GM10248 (cell line): ENCODE results near the gene NFIB.

Experiments
- CTCF ChIA-PET: fragments of 300-600 bp; sonication (Branson Sonifier 250); formaldehyde crosslinking; extraction: SDS; loops from one replicate; lab custom pipeline; 2021; ENCODE audit warnings: antibody characterized with exemption; lab: Yijun Ruan, JAX
- POLR2A ChIA-PET: fragments of 350-650 bp; sonication (Branson Sonifier 250); formaldehyde crosslinking; extraction: SDS; loops from one replicate; lab custom pipeline; 2020; ENCODE audit warnings: antibody characterized with exemption; lab: Yijun Ruan, JAX
- DNase-seq: peaks from one replicate; pipeline ENCODE4 v3.0.0; 2012; ENCODE audit errors: extremely low spot score
- TF ChIP-seq, protein P1 (sequence below): IDR thresholded peaks from 2 replicates; pipeline ENCODE4 v1.5.1; 2012; ENCODE audit warnings: mild to moderate bottlenecking, low read depth; ENCODE audit errors: extremely low read depth, missing control alignments, control extremely low read depth

Gene NFIB

DNA sequence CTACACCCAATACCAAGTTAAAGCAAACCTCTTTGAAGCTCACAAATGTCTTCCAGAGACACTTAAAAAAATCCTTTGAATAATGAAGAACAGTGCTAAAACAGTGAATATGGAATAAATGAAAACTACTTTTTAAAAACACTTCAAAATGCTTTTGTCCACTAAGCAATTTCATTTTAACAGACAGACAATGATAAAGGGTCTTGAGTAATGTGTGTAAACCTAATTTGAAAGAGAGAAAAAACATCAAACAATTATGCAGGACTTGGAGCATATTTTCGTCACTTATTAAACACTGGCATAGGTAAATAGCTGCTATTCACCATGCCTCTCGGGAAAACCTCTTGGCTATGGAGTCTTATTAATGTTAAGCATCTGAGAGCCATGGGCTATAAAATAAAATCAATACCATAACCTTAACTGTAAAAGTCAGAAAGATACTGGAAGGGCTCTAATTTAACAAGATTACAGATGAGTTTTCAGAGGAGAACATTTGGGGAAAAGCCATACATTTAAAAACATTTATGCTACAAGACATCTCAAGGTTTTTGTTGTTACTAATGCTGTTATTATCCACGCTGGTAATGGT, 177.8 kb downstream of the NFIB start:
- CTCF ChIA-PET: interaction anchor here (1.0 to 2.0 kb wide), 2 partner anchors 9 kb away, joined by 4 to 7 read pairs; no protein-coding TSS in a partner anchor
- TF ChIP-seq, protein P1, sequence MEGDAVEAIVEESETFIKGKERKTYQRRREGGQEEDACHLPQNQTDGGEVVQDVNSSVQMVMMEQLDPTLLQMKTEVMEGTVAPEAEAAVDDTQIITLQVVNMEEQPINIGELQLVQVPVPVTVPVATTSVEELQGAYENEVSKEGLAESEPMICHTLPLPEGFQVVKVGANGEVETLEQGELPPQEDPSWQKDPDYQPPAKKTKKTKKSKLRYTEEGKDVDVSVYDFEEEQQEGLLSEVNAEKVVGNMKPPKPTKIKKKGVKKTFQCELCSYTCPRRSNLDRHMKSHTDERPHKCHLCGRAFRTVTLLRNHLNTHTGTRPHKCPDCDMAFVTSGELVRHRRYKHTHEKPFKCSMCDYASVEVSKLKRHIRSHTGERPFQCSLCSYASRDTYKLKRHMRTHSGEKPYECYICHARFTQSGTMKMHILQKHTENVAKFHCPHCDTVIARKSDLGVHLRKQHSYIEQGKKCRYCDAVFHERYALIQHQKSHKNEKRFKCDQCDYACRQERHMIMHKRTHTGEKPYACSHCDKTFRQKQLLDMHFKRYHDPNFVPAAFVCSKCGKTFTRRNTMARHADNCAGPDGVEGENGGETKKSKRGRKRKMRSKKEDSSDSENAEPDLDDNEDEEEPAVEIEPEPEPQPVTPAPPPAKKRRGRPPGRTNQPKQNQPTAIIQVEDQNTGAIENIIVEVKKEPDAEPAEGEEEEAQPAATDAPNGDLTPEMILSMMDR: no peak
- DNase-seq: no peak
- POLR2A ChIA-PET: no interaction called here

DNA sequence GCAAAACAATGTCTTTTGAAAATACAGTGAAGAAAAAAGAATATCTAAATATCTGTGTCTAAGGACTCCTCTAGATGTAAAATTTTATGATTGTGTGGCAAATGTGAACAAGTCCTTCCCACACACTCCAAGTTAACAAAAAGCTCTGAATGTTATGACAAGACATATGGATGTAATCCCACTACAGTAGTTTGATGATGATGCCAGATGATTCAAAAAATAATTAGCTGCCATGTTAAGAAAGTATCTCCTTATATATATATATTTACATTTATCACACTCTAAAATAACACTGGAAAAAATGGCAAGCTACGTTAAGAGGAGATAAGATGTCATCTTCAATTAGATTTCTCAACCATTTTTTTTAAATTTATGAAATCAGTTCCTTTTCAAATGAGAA, 178.5 kb downstream of the NFIB start:
- ChIA-PET POLR2A (no interaction called here), CTCF (interaction anchor here (2.0 kb wide), 1 partner anchor 10 kb away, joined by 7 read pairs; no protein-coding TSS in a partner anchor)
- no peak for DNase-seq
- TF ChIP-seq, protein P1: no peak

DNA sequence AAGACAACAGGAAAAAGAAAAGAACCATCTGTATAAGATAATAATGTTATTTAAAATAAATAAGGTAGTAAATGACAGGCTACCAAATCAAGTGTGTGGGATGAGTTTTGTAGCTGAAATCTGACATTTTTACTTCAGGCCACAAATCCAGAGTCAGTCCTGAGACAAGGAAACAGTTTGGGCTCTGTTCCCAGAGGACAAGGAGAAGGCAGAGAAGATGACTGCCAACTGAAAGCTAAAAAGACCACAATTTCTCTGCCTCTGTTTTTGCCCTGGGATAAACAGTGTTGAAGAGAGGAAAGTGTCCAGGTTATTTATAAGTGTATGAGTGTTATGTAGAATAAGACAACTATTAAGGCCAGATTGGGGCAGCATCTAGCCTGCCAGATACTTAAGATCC, 180.5 kb downstream of the NFIB start:
- TF ChIP-seq, protein P1: no peak
- no peak for DNase-seq
- ChIA-PET CTCF (interaction anchor here (1.1 kb wide), 1 partner anchor 11 kb away, joined by 3 read pairs; no protein-coding TSS in a partner anchor), POLR2A (no interaction called here)

GRCh38 chr9:14132775-14133174, 181.2 kb downstream of the NFIB start:
- CTCF ChIA-PET: interaction anchor here (1.1 kb wide), 1 partner anchor 10 kb away, joined by 3 read pairs; no protein-coding TSS in a partner anchor
- TF ChIP-seq, protein P1: no peak
- POLR2A ChIA-PET: no interaction called here

GRCh38 chr9:14131356-14132088, 182.4 kb downstream of the NFIB start:
- no peak for DNase-seq
- TF ChIP-seq, protein P1: no peak
- ChIA-PET POLR2A (no interaction called here), CTCF (interaction anchor here (1.2 kb wide), 1 partner anchor 9 kb away, joined by 3 read pairs; no protein-coding TSS in a partner anchor)

More at GRCh38 chr9:14132775-14133174, 181.2 kb downstream of the NFIB start:
- DNase-seq: no peak

DNA sequence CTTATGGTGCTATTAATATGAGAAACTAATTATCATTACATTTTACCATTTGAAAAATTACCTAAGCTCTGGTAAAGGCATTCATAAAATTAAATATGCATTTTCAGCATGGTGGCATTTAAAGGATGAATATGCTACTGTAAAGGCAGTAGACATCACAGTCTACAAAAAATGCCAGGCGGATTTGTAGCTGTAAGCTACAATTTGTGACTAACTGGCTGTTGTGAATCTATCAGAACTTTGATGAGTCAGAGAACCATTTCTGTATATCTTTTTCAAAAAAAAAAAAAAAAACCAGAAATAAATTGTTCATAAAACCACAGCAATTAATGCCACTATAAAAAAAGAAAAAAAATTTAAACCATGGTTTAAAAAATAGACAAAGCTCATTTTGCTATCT, 186.3 kb downstream of the NFIB start:
- CTCF ChIA-PET: interaction anchor here (1.0 to 1.4 kb wide), 3 partner anchors 9 to 29 kb away, joined by 3 to 4 read pairs (median 3); no protein-coding TSS in a partner anchor
- TF ChIP-seq, protein P1: no peak
- POLR2A ChIA-PET: no interaction called here
- no peak for DNase-seq
